GM12801 (cell line): Measurements from ENCODE around the gene BBX.

Experiments used
- TF ChIP-seq, protein P1 (sequence below): IDR thresholded peaks from one replicate; pipeline ENCODE4 v1.5.1; 2011; ENCODE audit warnings: control low read depth; ENCODE audit not compliant: insufficient read length; ENCODE audit errors: extremely low read depth

The BBX gene

DNA sequence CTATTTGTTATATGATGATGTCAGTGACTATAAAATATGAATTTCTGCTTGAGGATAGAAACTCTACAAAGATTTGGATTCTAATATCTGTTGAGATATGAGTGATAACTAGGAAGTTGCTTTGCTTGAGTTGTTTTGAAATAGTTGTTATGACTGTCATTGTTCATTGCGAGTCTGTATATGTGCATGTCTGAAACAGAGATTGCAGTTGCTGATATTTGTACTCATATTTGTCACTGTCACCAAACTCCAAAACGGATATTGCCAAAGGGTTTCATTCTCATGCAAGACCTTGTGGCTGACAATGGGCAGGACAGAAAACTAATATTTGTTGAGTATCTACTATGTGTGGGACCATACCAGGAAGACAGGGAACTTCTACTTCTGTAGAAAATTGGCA, 327.9 kb downstream of the BBX start:
- TF ChIP-seq, protein P1, sequence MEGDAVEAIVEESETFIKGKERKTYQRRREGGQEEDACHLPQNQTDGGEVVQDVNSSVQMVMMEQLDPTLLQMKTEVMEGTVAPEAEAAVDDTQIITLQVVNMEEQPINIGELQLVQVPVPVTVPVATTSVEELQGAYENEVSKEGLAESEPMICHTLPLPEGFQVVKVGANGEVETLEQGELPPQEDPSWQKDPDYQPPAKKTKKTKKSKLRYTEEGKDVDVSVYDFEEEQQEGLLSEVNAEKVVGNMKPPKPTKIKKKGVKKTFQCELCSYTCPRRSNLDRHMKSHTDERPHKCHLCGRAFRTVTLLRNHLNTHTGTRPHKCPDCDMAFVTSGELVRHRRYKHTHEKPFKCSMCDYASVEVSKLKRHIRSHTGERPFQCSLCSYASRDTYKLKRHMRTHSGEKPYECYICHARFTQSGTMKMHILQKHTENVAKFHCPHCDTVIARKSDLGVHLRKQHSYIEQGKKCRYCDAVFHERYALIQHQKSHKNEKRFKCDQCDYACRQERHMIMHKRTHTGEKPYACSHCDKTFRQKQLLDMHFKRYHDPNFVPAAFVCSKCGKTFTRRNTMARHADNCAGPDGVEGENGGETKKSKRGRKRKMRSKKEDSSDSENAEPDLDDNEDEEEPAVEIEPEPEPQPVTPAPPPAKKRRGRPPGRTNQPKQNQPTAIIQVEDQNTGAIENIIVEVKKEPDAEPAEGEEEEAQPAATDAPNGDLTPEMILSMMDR, result no peak

- TF ChIP-seq, protein P1, result no peak
These were observed 331.1 kb downstream of the BBX start for GRCh38 chr3:107853821-107854220.

DNA sequence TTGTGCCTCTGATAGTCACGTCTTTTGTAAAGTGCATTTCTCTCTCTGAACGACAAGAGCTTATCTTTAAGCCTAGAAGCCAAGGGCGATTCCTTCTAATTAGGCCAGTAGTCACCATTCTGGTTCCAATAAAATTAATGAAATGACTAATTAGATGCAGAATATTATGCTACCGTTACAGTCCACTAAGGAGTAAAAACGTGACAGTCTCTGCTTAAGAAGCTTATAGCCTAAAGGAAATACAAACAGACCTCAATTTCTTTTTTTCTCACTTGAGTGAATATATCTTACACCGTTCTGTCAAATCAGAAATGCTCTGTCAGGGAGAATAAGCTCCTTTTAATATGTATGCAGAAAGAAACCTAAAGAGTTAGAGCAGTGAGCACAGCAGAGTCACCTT, 332.0 kb downstream of the BBX start:
- TF ChIP-seq, protein P1, result no peak

DNA sequence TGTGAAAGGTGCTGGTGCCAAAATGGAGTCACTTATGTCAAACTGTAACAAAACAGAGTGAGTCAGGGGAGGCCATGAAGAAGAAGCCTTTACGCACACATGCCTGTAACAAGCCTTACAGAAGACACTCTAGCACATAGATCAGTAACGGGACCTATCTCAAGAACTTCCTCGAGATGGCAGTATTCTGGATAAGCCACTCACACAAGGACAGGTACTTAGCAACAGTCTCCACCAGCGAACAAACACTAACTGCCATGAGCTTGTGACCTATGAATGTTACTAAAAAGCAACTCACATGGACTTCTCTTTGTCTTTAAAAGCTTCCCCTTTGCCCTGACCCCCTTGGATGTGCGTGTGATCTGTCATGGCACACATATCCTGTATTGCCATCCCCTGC, 332.9 kb downstream of the BBX start:
- TF ChIP-seq, protein P1, result no peak

DNA sequence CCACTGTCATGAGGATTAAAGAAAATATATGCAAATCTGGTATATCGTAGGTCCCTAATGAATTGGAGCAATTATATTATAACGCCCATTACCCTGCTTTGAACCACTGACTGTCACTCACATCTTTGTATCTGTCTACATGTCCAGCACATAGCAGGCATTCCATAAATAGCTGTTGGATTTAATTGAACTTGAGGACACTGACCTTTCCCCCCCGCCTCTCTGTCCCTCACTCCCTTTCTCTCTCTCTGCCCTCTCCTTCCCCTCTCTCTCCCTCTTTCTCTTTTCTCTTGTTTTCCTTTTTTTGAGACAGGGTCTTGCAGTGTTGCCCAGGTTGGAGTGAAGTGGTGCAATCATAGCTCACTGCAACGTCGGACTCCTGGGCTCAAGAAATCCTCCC, 335.1 kb downstream of the BBX start:
- TF ChIP-seq, protein P1, result no peak

- TF ChIP-seq, protein P1, result no peak
These were observed 336.1 kb downstream of the BBX start for GRCh38 chr3:107858876-107859275.
